ENCODE data around the gene SPDYE3. TPM values are rescaled to one million over a fixed set of nuclear protein-coding genes. Genes with fewer than 3 reads are reported as not detected.
"Not testable (repeated sequence)": the region's sequence is repeated elsewhere in the genome, so short reads cannot be mapped to it uniquely, and the experiment has no call there.

The SPDYE3 gene
- polyA plus RNA-seq, 3 donors, result 6.7 to 8.1 (median 6.8) TPM

DNA sequence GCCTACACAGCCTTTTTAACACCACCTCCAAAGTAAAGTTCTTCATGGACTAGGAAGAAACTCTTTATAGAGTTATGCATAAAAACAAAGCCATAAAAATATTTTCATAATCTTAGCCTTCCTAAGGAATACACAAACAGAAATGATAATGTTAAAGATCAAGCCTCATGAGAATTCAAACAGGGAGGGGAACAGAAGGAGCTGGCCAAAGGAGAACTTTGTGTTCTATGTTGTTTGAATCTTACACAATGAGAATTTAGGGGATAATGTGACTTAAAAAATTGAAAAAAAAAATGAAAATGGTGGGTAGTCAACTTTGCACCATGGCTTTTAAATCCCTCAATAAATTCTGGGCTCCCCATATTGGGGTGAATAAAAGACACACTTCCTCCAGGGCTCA lies 41.3 kb downstream of the SPDYE3 start:
- DNase-seq (ENCODE audit: low read depth in 3 of 3, low spot score in 2 of 3), result no peak

GRCh38 chr7:100349757-100350156 lies 42.3 kb downstream of the SPDYE3 start:
- no peak for DNase-seq (ENCODE audit: low read depth in 3 of 3, low spot score in 2 of 3)

DNA sequence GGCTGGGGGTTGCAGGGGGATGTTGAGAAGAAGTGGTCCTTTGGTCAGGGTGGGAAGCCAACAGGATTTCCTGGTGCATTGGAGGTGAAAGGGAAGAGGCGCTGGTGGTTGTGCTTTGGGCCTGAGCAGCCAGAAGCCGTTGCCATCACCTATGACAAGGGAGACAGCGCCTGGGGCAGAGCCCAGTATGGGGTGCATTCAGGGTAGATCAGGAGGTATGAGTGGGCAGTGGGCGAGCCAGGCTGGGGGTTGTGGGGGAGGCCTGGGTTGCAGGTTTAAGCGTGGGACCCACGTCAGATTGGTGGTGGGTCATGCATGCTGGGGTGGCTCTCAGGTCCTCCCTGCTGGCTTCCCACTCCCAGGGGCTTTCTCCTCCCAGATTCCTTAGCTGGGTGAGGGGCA lies 44.2 kb downstream of the SPDYE3 start:
- DNase-seq (ENCODE audit: low read depth in 3 of 3, low spot score in 2 of 3), result no peak

- DNase-seq (ENCODE audit: low read depth in 3 of 3, low spot score in 2 of 3), result not testable (repeated sequence)
Measured at GRCh38 chr7:100352230-100352781, 44.8 kb downstream of the SPDYE3 start.

- DNase-seq (ENCODE audit: low read depth in 3 of 3, low spot score in 2 of 3), result no peak
Measured at GRCh38 chr7:100352984-100353684, 45.6 kb downstream of the SPDYE3 start.

- no peak for DNase-seq (ENCODE audit: low read depth in 3 of 3, low spot score in 2 of 3)
Measured at GRCh38 chr7:100353685-100354330, 46.3 kb downstream of the SPDYE3 start.

- DNase-seq (ENCODE audit: low read depth in 3 of 3, low spot score in 2 of 3), result no peak
Measured at GRCh38 chr7:100356416-100357068, 49.0 kb downstream of the SPDYE3 start.

- no peak for DNase-seq (ENCODE audit: low read depth in 3 of 3, low spot score in 2 of 3)
Measured at GRCh38 chr7:100357131-100357561, 49.6 kb downstream of the SPDYE3 start.

GRCh38 chr7:100358027-100358856 lies 50.7 kb downstream of the SPDYE3 start, which contains the start of gene PILRB:
TSS of gene PILRB (plus strand) at chr7:100358117. CDS start at chr7:100358303, 186 bp downstream.
- DNase-seq (ENCODE audit: low read depth in 3 of 3, low spot score in 2 of 3), result no peak

DNA sequence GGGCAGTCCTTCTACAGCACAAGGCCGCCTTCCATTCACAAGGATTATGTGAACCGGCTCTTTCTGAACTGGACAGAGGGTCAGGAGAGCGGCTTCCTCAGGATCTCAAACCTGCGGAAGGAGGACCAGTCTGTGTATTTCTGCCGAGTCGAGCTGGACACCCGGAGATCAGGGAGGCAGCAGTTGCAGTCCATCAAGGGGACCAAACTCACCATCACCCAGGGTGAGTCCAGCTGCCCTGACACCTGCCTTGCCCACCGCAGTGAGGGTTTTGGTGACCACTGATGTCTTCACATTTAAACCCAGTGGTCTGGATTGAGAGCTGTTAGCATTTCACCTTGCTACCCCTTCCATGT lies 51.3 kb downstream of the SPDYE3 start:
- DNase-seq (ENCODE audit: low read depth in 3 of 3, low spot score in 2 of 3), result no peak

GRCh38 chr7:100360135-100360854 lies 52.8 kb downstream of the SPDYE3 start:
- no peak for DNase-seq (ENCODE audit: low read depth in 3 of 3, low spot score in 2 of 3)

- DNase-seq (ENCODE audit: low read depth in 3 of 3, low spot score in 2 of 3), result no peak
Measured at GRCh38 chr7:100363098-100363497, 55.6 kb downstream of the SPDYE3 start.

- not testable (repeated sequence) for DNase-seq (ENCODE audit: low read depth in 3 of 3, low spot score in 2 of 3)
Measured at GRCh38 chr7:100363797-100364196, 56.3 kb downstream of the SPDYE3 start.

- DNase-seq (ENCODE audit: low read depth in 3 of 3, low spot score in 2 of 3), result no peak
Measured at GRCh38 chr7:100364480-100364879, 57.0 kb downstream of the SPDYE3 start.

DNA sequence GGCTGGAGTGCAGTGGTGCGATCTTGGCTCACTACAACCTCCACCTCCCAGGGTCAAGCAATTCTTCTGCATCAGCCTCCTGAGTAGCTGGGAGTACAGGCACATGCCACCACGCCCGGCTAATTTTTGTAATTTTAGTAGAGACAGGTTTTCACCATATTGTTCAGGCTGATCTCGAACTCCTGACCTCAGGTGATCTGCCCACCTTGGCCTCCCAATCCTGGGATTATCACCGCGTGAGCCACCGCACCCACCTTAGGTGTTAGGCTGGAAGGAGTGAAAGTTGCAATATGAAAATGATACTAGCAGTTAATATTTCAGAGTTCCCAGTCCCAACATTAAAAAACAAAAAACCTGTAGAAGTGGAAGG lies 58.5 kb downstream of the SPDYE3 start:
- not testable (repeated sequence) for DNase-seq (ENCODE audit: low read depth in 3 of 3, low spot score in 2 of 3)

- DNase-seq (ENCODE audit: low read depth in 3 of 3, low spot score in 2 of 3), result no peak
Measured at GRCh38 chr7:100366411-100367250, 59.1 kb downstream of the SPDYE3 start.

- no peak for DNase-seq (ENCODE audit: low read depth in 3 of 3, low spot score in 2 of 3)
Measured at GRCh38 chr7:100367251-100367620, 59.7 kb downstream of the SPDYE3 start.

- no peak for DNase-seq (ENCODE audit: low read depth in 3 of 3, low spot score in 2 of 3)
Measured at GRCh38 chr7:100367676-100368613, 60.4 kb downstream of the SPDYE3 start.
